Measurements from ENCODE around the gene LILRA6. TPM values are rescaled to one million over a fixed set of nuclear protein-coding genes. Genes with fewer than 3 reads are reported as not detected.
"Not testable (repeated sequence)": the region's sequence is repeated elsewhere in the genome, so short reads cannot be mapped to it uniquely, and the experiment has no call there.

Gene LILRA6
- total and polyA plus RNA-seq, 10 donors, result 1.2 to 77.5 (median 31.5) TPM

DNA sequence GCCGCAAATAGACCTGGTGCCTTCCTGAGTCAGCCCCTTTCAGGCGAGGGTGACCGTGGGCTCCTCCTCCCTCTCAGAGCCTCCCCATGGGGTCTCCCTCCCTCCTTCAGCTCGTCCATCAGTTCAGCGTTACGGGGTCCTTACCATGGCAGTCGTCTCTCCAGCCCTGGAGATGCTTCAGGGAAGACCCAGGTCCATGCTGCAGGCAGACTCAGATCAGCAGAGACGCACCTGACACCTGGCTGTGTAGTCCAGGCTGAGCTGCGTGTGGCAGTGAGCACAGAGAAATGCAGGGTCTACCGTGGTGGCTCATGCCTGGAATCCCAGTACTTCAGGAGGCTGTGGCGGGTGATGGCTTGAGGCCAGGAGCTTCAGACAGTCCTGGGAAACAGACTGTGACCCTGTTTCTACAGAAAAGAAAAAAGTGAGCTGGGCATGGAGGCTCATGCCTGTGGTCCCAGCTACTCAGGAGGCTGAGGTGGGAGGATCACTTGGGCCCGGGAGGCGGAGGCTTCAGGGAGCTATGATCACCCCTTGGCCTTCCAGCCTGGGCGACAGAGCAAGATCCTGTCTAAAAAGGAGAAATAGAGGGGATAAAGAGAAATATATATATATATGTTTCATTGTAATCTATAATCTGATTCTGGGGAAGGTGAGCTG is 19.2 kb downstream of the LILRA6 start:
- Histone ChIP-seq H3K27ac (peak overlapping the region in 5 of 8 donors; percentile 43 to 94 (median 88)), H3K27me3 (replicated peaks in 1 of 7) (peaks cover 0 to 23% (median 0%) of the 10 kb centered on the region in 7 donors), H3K4me1 (peaks cover 0 to 32% (median 2%) of the 10 kb centered on the region in 6 donors), H3K36me3 (peaks cover 0 to 14% (median 2%) of the 10 kb centered on the region in 6 donors), H3K4me3 (peak overlapping the region in 3 of 8 donors; percentile 34 to 68 (median 41))
- DNase-seq; H3K9me3 ChIP-seq; intact Hi-C loops (cut with DNase I; ENCODE audit: low total_unique reads): not testable (repeated sequence)
- WGBS, 5 donors, result 62 to 70% (median 64%) methylated on average over 13 to 14 of the region's 14 CpGs

DNA sequence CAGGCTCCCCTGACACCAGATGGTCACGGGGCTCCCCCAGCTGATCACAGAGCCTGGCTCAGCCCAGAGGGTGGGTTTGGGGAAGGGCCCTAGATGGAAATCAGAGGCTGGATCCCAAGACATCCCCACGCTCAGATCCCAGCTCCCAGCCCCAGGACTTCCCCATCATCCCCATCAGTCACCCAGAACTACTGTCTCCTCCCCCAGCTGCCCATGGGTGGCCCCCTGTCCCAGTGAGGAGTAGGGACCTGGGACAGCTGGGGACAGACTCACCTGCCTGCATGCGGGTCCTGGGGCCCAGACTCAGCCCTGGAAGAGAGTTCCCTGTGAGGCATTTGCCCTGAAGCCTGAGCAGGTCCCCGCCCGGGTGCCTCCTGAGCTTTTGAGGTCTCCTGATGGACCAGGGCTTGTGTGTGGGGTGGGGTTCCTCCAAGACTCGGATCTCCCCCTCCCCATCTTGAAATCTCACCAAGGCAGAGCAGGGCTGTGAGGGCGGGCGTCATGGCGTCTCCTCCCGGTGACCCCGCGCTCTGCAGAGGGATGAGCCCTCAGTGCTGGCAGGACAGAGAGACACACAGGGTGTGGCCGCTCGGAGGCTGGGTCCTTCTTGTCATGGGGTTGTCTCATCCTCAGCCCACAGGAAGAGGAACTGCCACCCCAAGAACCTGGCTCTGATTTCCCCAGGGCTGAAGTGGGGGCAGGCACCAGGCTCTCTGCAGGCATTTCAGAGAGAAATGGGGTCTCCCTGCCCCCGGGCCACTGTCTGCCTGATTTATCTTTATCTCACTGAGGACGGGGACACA is 19.9 kb downstream of the LILRA6 start, which contains the start of gene LILRB3:
LILRB3 (minus strand) TSS at position 534 of the 803 bp plus-strand sequence; CDS start at position 503, 31 bp downstream.
- peak within 1 kb of the TSS in 5 of 8 donors; percentile 6 to 68 (median 34) for H3K4me3 ChIP-seq
- WGBS, 5 donors, result 61 to 67% (median 66%) methylated on average over 5 to 16 of the region's 16 CpGs

DNA sequence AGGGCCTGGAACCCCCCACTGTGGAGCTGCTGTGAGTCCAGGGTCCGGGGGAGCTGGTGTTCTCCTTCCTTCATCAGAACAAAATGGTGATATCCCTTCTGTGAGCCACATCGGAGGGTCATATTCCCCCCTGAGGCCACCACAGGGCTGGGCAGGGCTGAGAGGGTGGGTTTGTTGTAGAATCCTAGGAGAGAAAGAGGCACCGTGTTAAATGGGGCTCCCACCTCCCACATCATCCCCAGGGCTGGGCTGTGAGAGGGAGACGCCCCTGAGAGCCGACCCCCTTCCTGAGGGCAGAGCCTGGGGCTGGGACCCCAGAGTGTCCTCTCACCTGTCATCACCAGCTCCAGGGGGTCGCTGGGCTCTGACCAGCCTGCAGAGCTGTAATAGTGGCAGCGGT is 20.6 kb downstream of the LILRA6 start:
- H3K9me3 ChIP-seq; intact Hi-C loops (cut with DNase I; ENCODE audit: low total_unique reads); DNase-seq: not testable (repeated sequence)
- Histone ChIP-seq H3K4me1 (peaks cover 0 to 45% (median 9%) of the 10 kb centered on the region in 6 donors), H3K27me3 (replicated peaks in 1 of 7) (peaks cover 0 to 23% (median 0%) of the 10 kb centered on the region in 7 donors), H3K4me3 (peak overlapping the region in 3 of 8 donors; percentile 34 to 68 (median 41)), H3K27ac (peak overlapping the region in 4 of 8 donors; percentile 72 to 94 (median 88)), H3K36me3 (peaks cover 0 to 28% (median 2%) of the 10 kb centered on the region in 6 donors)
- 75 to 93% (median 86%) methylated on average over 5 to 7 of the region's 7 CpGs for WGBS, 5 donors

More for the DNA sequence above, 19.9 kb downstream of the LILRA6 start, which contains the start of gene LILRB3:
- peak within 1 kb of the TSS in 6 of 8 donors; percentile 63 to 94 (median 81) for H3K27ac ChIP-seq
- H3K9me3 ChIP-seq; intact Hi-C loops (cut with DNase I; ENCODE audit: low total_unique reads): not testable (repeated sequence)
- peaks cover 0 to 22% (median 2%) of the 10 kb centered on the region in 6 donors for H3K36me3 ChIP-seq
- peaks cover 0 to 40% (median 8%) of the 10 kb centered on the region in 6 donors for H3K4me1 ChIP-seq
- TF ChIP-seq POLR2AphosphoS5 (IDR thresholded peaks at IDR 0.05), result peak; percentile 57 to 83 (median 68)
- peaks cover 0 to 23% (median 0%) of the 10 kb centered on the region in 7 donors for H3K27me3 ChIP-seq (replicated peaks in 1 of 7)
- peak; percentile 88 for DNase-seq

DNA sequence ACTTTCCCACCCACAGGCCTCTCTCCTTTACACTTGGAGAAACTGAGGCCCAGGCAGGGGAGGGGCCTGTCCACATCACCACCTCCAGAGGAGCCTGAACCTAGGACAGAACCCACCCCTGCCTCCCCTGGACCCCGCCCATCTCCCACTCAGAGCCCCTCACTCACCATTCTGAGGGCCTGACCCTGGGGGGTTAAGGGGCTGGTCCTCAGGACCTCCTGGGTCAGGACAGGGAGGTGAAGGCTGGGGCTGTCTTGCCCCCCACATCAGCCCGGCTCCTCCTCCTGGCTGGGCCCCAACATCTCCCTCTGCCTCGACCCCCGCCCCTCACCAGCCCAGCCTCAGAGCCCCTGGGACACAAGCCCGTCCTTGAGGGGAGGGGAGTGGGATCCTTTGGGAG is 22.9 kb downstream of the LILRA6 start:
- H3K36me3 ChIP-seq, result peaks cover 0 to 47% (median 2%) of the 10 kb centered on the region in 6 donors
- H3K9me3 ChIP-seq; intact Hi-C loops (cut with DNase I; ENCODE audit: low total_unique reads); DNase-seq: not testable (repeated sequence)
- H3K4me1 ChIP-seq, result peaks cover 0 to 49% (median 11%) of the 10 kb centered on the region in 6 donors
- peaks cover 0 to 23% (median 0%) of the 10 kb centered on the region in 7 donors for H3K27me3 ChIP-seq (replicated peaks in 1 of 7)
- H3K27ac ChIP-seq, result peak overlapping the region in 4 of 8 donors; percentile 11 to 18 (median 12)
- H3K4me3 ChIP-seq, result peak overlapping the region in 1 of 8 donors; percentile 15
- 71 to 89% (median 87%) methylated on average over 5 of the region's 5 CpGs; no CpG with 5 or more reads in 2 of the 5 donors for WGBS, 5 donors

DNA sequence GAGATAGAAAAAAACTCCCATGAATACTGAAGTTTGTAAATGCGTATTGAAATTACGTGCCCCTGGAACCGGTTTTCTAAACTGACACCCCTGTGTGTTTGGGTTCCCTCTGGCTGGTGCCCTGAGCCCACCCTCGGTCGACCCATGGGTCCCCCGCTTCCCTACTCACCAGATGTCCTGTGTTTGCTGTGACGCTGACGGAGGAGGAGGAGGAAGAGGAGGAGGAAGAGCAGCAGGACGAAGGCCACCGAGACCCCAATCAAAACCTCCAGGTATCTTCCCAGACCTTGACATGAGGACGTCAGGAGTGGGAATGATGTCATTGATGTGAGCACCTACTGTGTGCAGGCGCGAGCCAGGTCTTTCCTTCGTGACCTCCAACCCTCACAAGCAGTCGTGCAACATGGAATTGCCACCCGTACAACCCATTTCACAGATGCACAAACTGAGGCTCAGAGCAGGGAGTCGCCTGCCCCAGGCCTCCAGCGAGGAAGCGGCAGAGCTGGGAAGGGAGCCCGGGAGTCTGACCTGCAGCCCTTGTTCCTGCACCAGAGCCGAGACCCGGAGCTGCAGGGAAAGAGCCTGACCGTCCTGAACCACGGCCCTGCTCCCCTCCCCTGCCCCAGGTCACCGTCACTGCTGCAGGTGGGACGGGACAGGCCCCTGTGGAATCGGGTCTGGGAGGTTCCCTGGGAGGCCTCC is 23.5 kb downstream of the LILRA6 start:
- Histone ChIP-seq H3K9me3 (peaks cover 0 to 6% (median 0%) of the 10 kb centered on the region in 8 donors), H3K4me3 (peak overlapping the region in 1 of 8 donors; percentile 15), H3K4me1 (peaks cover 0 to 49% (median 11%) of the 10 kb centered on the region in 6 donors), H3K27me3 (replicated peaks in 1 of 7) (peaks cover 0 to 23% (median 0%) of the 10 kb centered on the region in 7 donors), H3K27ac (peak overlapping the region in 4 of 8 donors; percentile 11 to 18 (median 12)), H3K36me3 (peaks cover 0 to 47% (median 2%) of the 10 kb centered on the region in 6 donors)
- intact Hi-C loops (cut with DNase I; ENCODE audit: low total_unique reads), result no loop called here
- TF ChIP-seq, protein P1, sequence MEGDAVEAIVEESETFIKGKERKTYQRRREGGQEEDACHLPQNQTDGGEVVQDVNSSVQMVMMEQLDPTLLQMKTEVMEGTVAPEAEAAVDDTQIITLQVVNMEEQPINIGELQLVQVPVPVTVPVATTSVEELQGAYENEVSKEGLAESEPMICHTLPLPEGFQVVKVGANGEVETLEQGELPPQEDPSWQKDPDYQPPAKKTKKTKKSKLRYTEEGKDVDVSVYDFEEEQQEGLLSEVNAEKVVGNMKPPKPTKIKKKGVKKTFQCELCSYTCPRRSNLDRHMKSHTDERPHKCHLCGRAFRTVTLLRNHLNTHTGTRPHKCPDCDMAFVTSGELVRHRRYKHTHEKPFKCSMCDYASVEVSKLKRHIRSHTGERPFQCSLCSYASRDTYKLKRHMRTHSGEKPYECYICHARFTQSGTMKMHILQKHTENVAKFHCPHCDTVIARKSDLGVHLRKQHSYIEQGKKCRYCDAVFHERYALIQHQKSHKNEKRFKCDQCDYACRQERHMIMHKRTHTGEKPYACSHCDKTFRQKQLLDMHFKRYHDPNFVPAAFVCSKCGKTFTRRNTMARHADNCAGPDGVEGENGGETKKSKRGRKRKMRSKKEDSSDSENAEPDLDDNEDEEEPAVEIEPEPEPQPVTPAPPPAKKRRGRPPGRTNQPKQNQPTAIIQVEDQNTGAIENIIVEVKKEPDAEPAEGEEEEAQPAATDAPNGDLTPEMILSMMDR (IDR thresholded peaks at IDR 0.05 in 8 of 11, conservative IDR thresholded peaks at IDR 0.05 in 3 of 11), result no peak
- TF ChIP-seq POLR2AphosphoS5 (IDR thresholded peaks at IDR 0.05), result peak; percentile 4 to 49 (median 39)
- no peak for DNase-seq
- 88 to 92% (median 90%) methylated on average over 18 to 27 of the region's 27 CpGs for WGBS, 5 donors
